Ramos (cell line): ENCODE measurements around the gene MEP1A.

Experiments
- in situ Hi-C: fragments of 300-500 bp; cut with MboI; formaldehyde crosslinking; loops from one replicate; pipeline ENCODE4 v1.14.3; 2022; ENCODE audit warnings: low sequenced_read_pairs; ENCODE audit not compliant: unreplicated experiment

Gene MEP1A

GRCh38 chr6:46776070-46776712 is 17.0 kb upstream of the MEP1A start:
- in situ Hi-C loops: loop anchor here (5.0 to 25.0 kb wide), 3 partner anchors 359 to 689 kb away; no protein-coding TSS in a partner anchor

- in situ Hi-C loops: loop anchor here (5.0 to 25.0 kb wide), 3 partner anchors 360 to 690 kb away; no protein-coding TSS in a partner anchor
Measured at GRCh38 chr6:46777476-46778346, 15.5 kb upstream of the MEP1A start.

GRCh38 chr6:46781478-46782378 is 11.5 kb upstream of the MEP1A start:
- in situ Hi-C loops: loop anchor here (25.0 kb wide), 2 partner anchors 569 to 694 kb away; no protein-coding TSS in a partner anchor

- in situ Hi-C loops: loop anchor here (25.0 kb wide), 2 partner anchors 572 to 697 kb away; no protein-coding TSS in a partner anchor
Measured at GRCh38 chr6:46784535-46784934, 8.7 kb upstream of the MEP1A start.

- in situ Hi-C loops: loop anchor here (25.0 kb wide), 2 partner anchors 576 to 701 kb away; no protein-coding TSS in a partner anchor
Measured at GRCh38 chr6:46787871-46788540, 5.2 kb upstream of the MEP1A start.

- in situ Hi-C loops: loop anchor here (25.0 kb wide), 2 partner anchors 576 to 701 kb away; no protein-coding TSS in a partner anchor
Measured at GRCh38 chr6:46788791-46789190, 4.4 kb upstream of the MEP1A start.

GRCh38 chr6:46789434-46790354 is 3.5 kb upstream of the MEP1A start:
- in situ Hi-C loops: loop anchor here (25.0 kb wide), 2 partner anchors 577 to 702 kb away; no protein-coding TSS in a partner anchor

GRCh38 chr6:46790355-46790874 is 2.8 kb upstream of the MEP1A start:
- in situ Hi-C loops: loop anchor here (25.0 kb wide), 2 partner anchors 578 to 703 kb away; no protein-coding TSS in a partner anchor

- in situ Hi-C loops: loop anchor here (25.0 kb wide), 2 partner anchors 580 to 705 kb away; no protein-coding TSS in a partner anchor
Measured at GRCh38 chr6:46792635-46793034, 554 bp upstream of the MEP1A start.

- in situ Hi-C loops: loop anchor here (25.0 kb wide), 2 partner anchors 582 to 707 kb away; no protein-coding TSS in a partner anchor
Measured at GRCh38 chr6:46794068-46794467, 879 bp downstream of the MEP1A start.

- in situ Hi-C loops: loop anchor here (25.0 kb wide), 2 partner anchors 584 to 709 kb away; no protein-coding TSS in a partner anchor
Measured at GRCh38 chr6:46795816-46796215, 2.6 kb downstream of the MEP1A start.

- in situ Hi-C loops: loop anchor here (25.0 kb wide), 2 partner anchors 585 to 710 kb away; no protein-coding TSS in a partner anchor
Measured at GRCh38 chr6:46796848-46797580, 3.8 kb downstream of the MEP1A start.

- in situ Hi-C loops: loop anchor here (25.0 kb wide), 2 partner anchors 587 to 712 kb away; no protein-coding TSS in a partner anchor
Measured at GRCh38 chr6:46799657-46800056, 6.5 kb downstream of the MEP1A start.

- in situ Hi-C loops: no loop called here
Measured at GRCh38 chr6:46808806-46809205, 15.6 kb downstream of the MEP1A start.

- in situ Hi-C loops: no loop called here
Measured at GRCh38 chr6:46815130-46815529, 21.9 kb downstream of the MEP1A start.

GRCh38 chr6:46816626-46817025 is 23.4 kb downstream of the MEP1A start:
- in situ Hi-C loops: no loop called here

GRCh38 chr6:46819561-46819960 is 26.4 kb downstream of the MEP1A start:
- in situ Hi-C loops: no loop called here
